MCF 10A (cell line): ENCODE measurements around the gene TPP1. TPM values are rescaled to one million over a fixed set of nuclear protein-coding genes. Genes with fewer than 3 reads are reported as not detected.

ENCODE experiments used
- BruUV-seq: library from RNA; stranded (reverse); fragments of 400-500 nt; replicated peaks from 2 replicates; lab custom pipeline; 2021; lab: Mats Ljungman, UMichigan
- CTCF ChIA-PET: fragments of 300-600 bp; sonication (Branson Sonifier 250); formaldehyde crosslinking; extraction: SDS; loops from one replicate; lab custom pipeline; 2021; ENCODE audit warnings: antibody characterized with exemption, inconsistent platforms; lab: Yijun Ruan, JAX
- POLR2A ChIA-PET: fragments of 300-600, 350-650 bp; sonication (Branson Sonifier 250); formaldehyde crosslinking; extraction: SDS; loops from one replicate; lab custom pipeline; 2020; ENCODE audit warnings: antibody characterized with exemption, inconsistent platforms; lab: Yijun Ruan, JAX
- DNase-seq: peaks from one replicate; pipeline ENCODE4 v3.0.0-alpha.2; 2018; ENCODE audit not compliant: unreplicated experiment
- H3K27ac Mint-ChIP-seq: one replicate; pipeline ENCODE4 v1.8.0; 2022; ENCODE audit warnings: mild to moderate bottlenecking, low read depth, mixed read lengths; ENCODE audit not compliant: unreplicated experiment
- H3K27me3 Mint-ChIP-seq: one replicate; pipeline ENCODE4 v1.8.0; 2022; ENCODE audit warnings: mixed read lengths; ENCODE audit not compliant: insufficient read depth, unreplicated experiment
- H3K36me3 Mint-ChIP-seq: one replicate; pipeline ENCODE4 v1.8.0; 2022; ENCODE audit warnings: mild to moderate bottlenecking, moderate library complexity, mixed read lengths; ENCODE audit not compliant: insufficient read depth, unreplicated experiment
- H3K4me1 Mint-ChIP-seq: one replicate; pipeline ENCODE4 v1.8.0; 2022; ENCODE audit warnings: mixed read lengths; ENCODE audit not compliant: insufficient read depth, unreplicated experiment
- H3K4me3 Mint-ChIP-seq: one replicate; pipeline ENCODE4 v1.8.0; 2022; ENCODE audit warnings: mild to moderate bottlenecking, moderate library complexity, mixed read lengths; ENCODE audit not compliant: unreplicated experiment
- H3K9me3 Mint-ChIP-seq: one replicate; pipeline ENCODE4 v1.8.0; 2022; ENCODE audit warnings: mixed read lengths; ENCODE audit not compliant: unreplicated experiment
- CTCF ChIP-seq: fragments of 200-600 bp; IDR thresholded peaks from one replicate; pipeline ENCODE4 v1.8.0; 2022; ENCODE audit warnings: antibody characterized with exemption, mild to moderate bottlenecking; ENCODE audit not compliant: unreplicated experiment
- intact Hi-C: fragments of 100-400 bp; cut with micrococcal nuclease; formaldehyde crosslinking; loops from 2 replicates; pipeline ENCODE4 v1.14.1; 2022
- total RNA-seq: library from RNA; stranded (reverse); gene quantifications from 2 replicates; pipeline ENCODE4 v1.2.3, GENCODE V29; 2022

The TPP1 gene
- total RNA-seq, 1 experiment from 2014 or later, result 26.9 TPM

GRCh38 chr11:6608726-6609501 is 10.3 kb downstream of the TPP1 start:
- CTCF ChIA-PET, result interaction anchor here (0.6 to 1.4 kb wide), 3 partner anchors 93 to 230 kb away, joined by 3 read pairs; no protein-coding TSS in a partner anchor
- Mint-ChIP-seq H3K9me3 (no peaks in the 10 kb centered on the region), H3K27ac (no peak overlapping the region), H3K4me1 (peaks cover 22% of the 10 kb centered on the region), H3K27me3 (no peaks in the 10 kb centered on the region), H3K4me3 (no peak overlapping the region), H3K36me3 (peaks cover 31% of the 10 kb centered on the region)
- POLR2A ChIA-PET, result interaction anchor here (1.0 to 3.0 kb wide), 2 partner anchors 11 to 128 kb away, joined by 3 to 40 read pairs; partner anchors contain the start of genes ARFIP2, TIMM10B and TPP1
- intact Hi-C loops, result loop anchor here (10.0 kb wide), 1 partner anchor 134 kb away; the partner anchor contains the start of gene TRIM3
- no peak for DNase-seq
- no TSS peak for BruUV-seq
- TF ChIP-seq CTCF, result no peak

- Mint-ChIP-seq H3K4me3 (no peak overlapping the region), H3K27ac (peak overlapping the region; percentile 68), H3K27me3 (no peaks in the 10 kb centered on the region), H3K9me3 (no peaks in the 10 kb centered on the region), H3K4me1 (peaks cover 22% of the 10 kb centered on the region), H3K36me3 (peaks cover 31% of the 10 kb centered on the region)
- no peak for DNase-seq
- ChIA-PET POLR2A (interaction anchor here (0.8 to 3.0 kb wide), 5 partner anchors 12 to 288 kb away, joined by 3 to 40 read pairs (median 10); partner anchors contain the start of genes ARFIP2, CAVIN3, MRPL17 and TIMM10B), CTCF (interaction anchor here (0.6 to 1.5 kb wide), 4 partner anchors 92 to 229 kb away, joined by 3 to 5 read pairs (median 3); no protein-coding TSS in a partner anchor)
- TF ChIP-seq CTCF, result no peak
- no TSS peak for BruUV-seq
- intact Hi-C loops, result loop anchor here (10.0 kb wide), 1 partner anchor 133 kb away; the partner anchor contains the start of gene TRIM3
Observed at GRCh38 chr11:6608011-6608410, 11.2 kb downstream of the TPP1 start.

GRCh38 chr11:6607190-6607795 is 11.9 kb downstream of the TPP1 start:
- no peak for TF ChIP-seq CTCF
- BruUV-seq, result no TSS peak
- ChIA-PET POLR2A (interaction anchor here (0.8 to 3.0 kb wide), 7 partner anchors 11 to 287 kb away, joined by 3 to 40 read pairs (median 4); partner anchors contain the start of genes ARFIP2, CAVIN3, MRPL17 and SMPD1), CTCF (interaction anchor here (0.6 to 1.6 kb wide), 8 partner anchors 11 to 988 kb away, joined by 3 to 12 read pairs (median 4); partner anchors contain the start of genes MRPL17 and TPP1)
- Mint-ChIP-seq H3K36me3 (peaks cover 31% of the 10 kb centered on the region), H3K4me1 (peaks cover 22% of the 10 kb centered on the region), H3K9me3 (no peaks in the 10 kb centered on the region), H3K4me3 (no peak overlapping the region), H3K27ac (peak overlapping the region; percentile 68), H3K27me3 (no peaks in the 10 kb centered on the region)
- no peak for DNase-seq
- intact Hi-C loops, result loop anchor here (10.0 kb wide), 1 partner anchor 132 kb away; the partner anchor contains the start of gene TRIM3
